Mucosa of descending colon (tissue), 3 donors: ENCODE results near the gene PLXNA2. TPM values are rescaled to one million over a fixed set of nuclear protein-coding genes. Genes with fewer than 3 reads are reported as not detected.

ENCODE experiments used
- ATAC-seq: fragments of 200-7000 bp; cut with Tn5 transposase; one replicate; pipeline ENCODE4 v1.9.1; 2020; ENCODE audit warnings: mild to moderate bottlenecking, moderate library complexity
- DNase-seq, 3 donors: peaks; one replicate each; pipeline ENCODE4 v3.0.0-alpha.2; 2020
- H3K36me3 ChIP-seq: fragments of 200-600 bp; one replicate; pipeline ENCODE4 v1.8.0; 2021; ENCODE audit warnings: low read depth, mild to moderate bottlenecking
- H3K4me1 ChIP-seq: fragments of 200-600 bp; one replicate; pipeline ENCODE4 v1.8.0; 2021; ENCODE audit warnings: low read depth, mild to moderate bottlenecking
- H3K4me3 ChIP-seq: fragments of 200-600 bp; one replicate; pipeline ENCODE4 v1.8.0; 2021; ENCODE audit warnings: mild to moderate bottlenecking
- H3K9me3 ChIP-seq: fragments of 200-600 bp; one replicate; pipeline ENCODE4 v1.8.0; 2021; ENCODE audit warnings: mild to moderate bottlenecking
- intact Hi-C, 2 donors: fragments of 100-400 bp; cut with DNase I in 1 of 2; cut with micrococcal nuclease in 1 of 2; formaldehyde crosslinking; loops; one replicate each; pipeline versions ENCODE4 v1.11.0 to v1.11.1; 2022; cut with DNase I, micrococcal nuclease
- total RNA-seq, 3 donors: library from RNA; stranded (reverse); fragmentation: NEBNext Ultra II Directional in 2 of 3; extraction: Animal tissue kit (Norgen Biotek cat#: 25700) in 2 of 3; gene quantifications; one replicate each; pipeline versions ENCODE4 v1.2.1 to v1.2.4, GENCODE V29; 2021 to 2023
- TF ChIP-seq, protein P1 (sequence below): fragments of 200-600 bp; IDR thresholded peaks from one replicate; pipeline ENCODE4 v1.8.0; 2022; ENCODE audit warnings: antibody characterized with exemption, mild to moderate bottlenecking
- donor health status: DM: no; HTN: no; CAD: no; lungs with moderate emphysema.
- donor health status: DM: no; HTN: no; CAD: no.
- donor health status: DM: no; HTN: yes; CAD: no.

The PLXNA2 gene
- total RNA-seq, 3 donors from 2014 or later: 65.5 to 127 (median 70.6) TPM

DNA sequence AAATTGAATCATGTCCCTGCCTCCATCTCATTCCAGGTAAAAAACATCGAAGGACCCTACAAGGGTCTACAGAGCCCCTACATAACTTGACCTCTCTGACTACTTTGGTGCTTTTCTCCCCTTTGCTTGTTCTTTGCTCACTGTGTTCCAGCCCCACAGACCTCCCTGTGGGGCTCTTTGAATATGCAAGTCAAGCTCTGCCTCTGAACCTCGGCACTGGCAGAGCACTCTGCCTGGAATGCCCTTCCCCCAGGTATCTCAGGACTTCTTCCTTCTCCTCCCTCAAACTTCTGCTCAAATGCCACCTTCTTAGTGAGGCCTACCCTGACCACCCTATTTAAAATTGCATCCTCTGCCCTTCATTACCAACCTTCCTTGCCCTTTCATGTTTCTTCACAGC, 245.5 kb downstream of the PLXNA2 start:
- ATAC-seq: no peak
- Histone ChIP-seq H3K4me1 (no peaks in the 10 kb centered on the region), H3K36me3 (no peaks in the 10 kb centered on the region), H3K4me3 (no peak overlapping the region), H3K9me3 (no peaks in the 10 kb centered on the region)
- TF ChIP-seq, protein P1, sequence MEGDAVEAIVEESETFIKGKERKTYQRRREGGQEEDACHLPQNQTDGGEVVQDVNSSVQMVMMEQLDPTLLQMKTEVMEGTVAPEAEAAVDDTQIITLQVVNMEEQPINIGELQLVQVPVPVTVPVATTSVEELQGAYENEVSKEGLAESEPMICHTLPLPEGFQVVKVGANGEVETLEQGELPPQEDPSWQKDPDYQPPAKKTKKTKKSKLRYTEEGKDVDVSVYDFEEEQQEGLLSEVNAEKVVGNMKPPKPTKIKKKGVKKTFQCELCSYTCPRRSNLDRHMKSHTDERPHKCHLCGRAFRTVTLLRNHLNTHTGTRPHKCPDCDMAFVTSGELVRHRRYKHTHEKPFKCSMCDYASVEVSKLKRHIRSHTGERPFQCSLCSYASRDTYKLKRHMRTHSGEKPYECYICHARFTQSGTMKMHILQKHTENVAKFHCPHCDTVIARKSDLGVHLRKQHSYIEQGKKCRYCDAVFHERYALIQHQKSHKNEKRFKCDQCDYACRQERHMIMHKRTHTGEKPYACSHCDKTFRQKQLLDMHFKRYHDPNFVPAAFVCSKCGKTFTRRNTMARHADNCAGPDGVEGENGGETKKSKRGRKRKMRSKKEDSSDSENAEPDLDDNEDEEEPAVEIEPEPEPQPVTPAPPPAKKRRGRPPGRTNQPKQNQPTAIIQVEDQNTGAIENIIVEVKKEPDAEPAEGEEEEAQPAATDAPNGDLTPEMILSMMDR: no peak
- DNase-seq: no peak
- intact Hi-C loops: no loop called here

GRCh38 chr1:207997486-207998268, 246.5 kb downstream of the PLXNA2 start:
- DNase-seq: peak in 2 of 3 donors; percentile 60 to 87
- H3K4me1 ChIP-seq: no peaks in the 10 kb centered on the region
- H3K4me3 ChIP-seq: no peak overlapping the region
- no peaks in the 10 kb centered on the region for H3K9me3 ChIP-seq
- intact Hi-C loops: no loop called here
- TF ChIP-seq, protein P1: peak; percentile 76
- peak; percentile 92 for ATAC-seq
- H3K36me3 ChIP-seq: no peaks in the 10 kb centered on the region

GRCh38 chr1:207996636-207997035, 247.5 kb downstream of the PLXNA2 start:
- ATAC-seq: no peak
- no peaks in the 10 kb centered on the region for H3K9me3 ChIP-seq
- H3K4me1 ChIP-seq: no peaks in the 10 kb centered on the region
- intact Hi-C loops: no loop called here
- TF ChIP-seq, protein P1: no peak
- no peak for DNase-seq
- no peak overlapping the region for H3K4me3 ChIP-seq
- H3K36me3 ChIP-seq: no peaks in the 10 kb centered on the region

- no peak for ATAC-seq
- H3K9me3 ChIP-seq: no peaks in the 10 kb centered on the region
- H3K4me1 ChIP-seq: no peaks in the 10 kb centered on the region
- intact Hi-C loops: no loop called here
- TF ChIP-seq, protein P1: no peak
- DNase-seq: no peak
- H3K4me3 ChIP-seq: no peak overlapping the region
- H3K36me3 ChIP-seq: no peaks in the 10 kb centered on the region
Measured at GRCh38 chr1:207995576-207995975, 248.6 kb downstream of the PLXNA2 start.

GRCh38 chr1:207993477-207994445, 250.4 kb downstream of the PLXNA2 start:
- DNase-seq: no peak
- Histone ChIP-seq H3K36me3 (no peaks in the 10 kb centered on the region), H3K9me3 (no peaks in the 10 kb centered on the region), H3K4me1 (no peaks in the 10 kb centered on the region), H3K4me3 (no peak overlapping the region)
- peak; percentile 36 for ATAC-seq
- TF ChIP-seq, protein P1: no peak
- intact Hi-C loops: no loop called here
